HG03280 (cell line): ENCODE results near the gene GLS.
A peak's percentile ranks its signal among the peaks of the same experiment; 100 is the strongest.
"Not testable (repeated sequence)": the region's sequence is repeated elsewhere in the genome, so short reads cannot be mapped to it uniquely, and the experiment has no call there.

Experiments used
- ATAC-seq: cut with Tn5 transposase; IDR thresholded peaks from one replicate; pipeline ENCODE4 v1.9.1; 2021; ENCODE audit warnings: mild to moderate bottlenecking, moderate library complexity; ENCODE audit not compliant: unreplicated experiment

Gene GLS

GRCh38 chr2:190882856-190883582 lies 2.4 kb downstream of the GLS start:
- ATAC-seq = no peak

GRCh38 chr2:190885844-190886243 lies 5.2 kb downstream of the GLS start:
- not testable (repeated sequence) for ATAC-seq

DNA sequence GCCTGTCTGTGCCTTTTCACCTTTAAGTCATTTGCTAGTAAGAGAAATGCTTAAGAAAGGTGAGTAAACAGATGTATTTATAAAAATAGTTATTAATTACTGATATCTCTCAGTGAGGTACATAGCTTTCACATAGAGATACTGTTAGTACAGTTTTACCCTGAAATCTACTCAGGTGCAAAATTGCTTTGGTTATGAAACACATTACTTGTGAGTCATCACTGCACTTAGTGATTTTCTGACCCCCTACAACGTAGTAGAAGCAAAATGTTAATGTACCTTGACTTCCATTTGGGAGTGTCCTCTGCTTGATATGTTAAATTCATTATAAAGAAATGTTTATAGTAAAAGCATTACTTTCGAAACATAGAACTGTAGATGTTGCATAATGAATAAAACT lies 6.5 kb downstream of the GLS start:
- peak; percentile 63 for ATAC-seq

GRCh38 chr2:190888449-190888848 lies 7.8 kb downstream of the GLS start:
- ATAC-seq = no peak

GRCh38 chr2:190889175-190889943 lies 8.7 kb downstream of the GLS start:
- ATAC-seq = no peak

- no peak for ATAC-seq
Observed at GRCh38 chr2:190891372-190891771, 10.8 kb downstream of the GLS start.

GRCh38 chr2:190891889-190892288 lies 11.3 kb downstream of the GLS start:
- no peak for ATAC-seq

- ATAC-seq = no peak
Observed at GRCh38 chr2:190893157-190893556, 12.5 kb downstream of the GLS start.

- ATAC-seq = no peak
Observed at GRCh38 chr2:190896477-190896876, 15.9 kb downstream of the GLS start.

GRCh38 chr2:190903693-190904450 lies 23.3 kb downstream of the GLS start:
- ATAC-seq = no peak

GRCh38 chr2:190904640-190905261 lies 24.1 kb downstream of the GLS start:
- ATAC-seq = no peak

- ATAC-seq = no peak
Observed at GRCh38 chr2:190908532-190908931, 27.9 kb downstream of the GLS start.

DNA sequence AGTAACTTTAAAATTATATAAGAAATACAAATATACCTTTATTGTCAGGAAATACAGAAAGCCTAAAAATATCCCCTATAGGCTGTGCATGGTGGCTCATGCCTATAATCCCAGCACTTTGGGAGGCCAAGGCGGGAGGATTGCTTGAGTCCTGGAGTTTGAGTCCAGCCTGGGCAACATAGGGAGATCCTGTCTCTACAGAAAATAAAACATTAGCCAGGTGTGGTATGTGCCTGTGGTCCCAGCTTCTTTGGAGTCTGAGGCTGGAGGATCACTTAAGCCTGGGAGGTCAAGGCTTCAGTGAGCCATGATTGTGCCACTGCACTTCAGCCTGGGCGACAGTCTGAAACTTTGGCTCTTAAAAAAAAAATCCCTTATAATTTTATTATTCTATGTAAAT lies 29.1 kb downstream of the GLS start:
- ATAC-seq = no peak

DNA sequence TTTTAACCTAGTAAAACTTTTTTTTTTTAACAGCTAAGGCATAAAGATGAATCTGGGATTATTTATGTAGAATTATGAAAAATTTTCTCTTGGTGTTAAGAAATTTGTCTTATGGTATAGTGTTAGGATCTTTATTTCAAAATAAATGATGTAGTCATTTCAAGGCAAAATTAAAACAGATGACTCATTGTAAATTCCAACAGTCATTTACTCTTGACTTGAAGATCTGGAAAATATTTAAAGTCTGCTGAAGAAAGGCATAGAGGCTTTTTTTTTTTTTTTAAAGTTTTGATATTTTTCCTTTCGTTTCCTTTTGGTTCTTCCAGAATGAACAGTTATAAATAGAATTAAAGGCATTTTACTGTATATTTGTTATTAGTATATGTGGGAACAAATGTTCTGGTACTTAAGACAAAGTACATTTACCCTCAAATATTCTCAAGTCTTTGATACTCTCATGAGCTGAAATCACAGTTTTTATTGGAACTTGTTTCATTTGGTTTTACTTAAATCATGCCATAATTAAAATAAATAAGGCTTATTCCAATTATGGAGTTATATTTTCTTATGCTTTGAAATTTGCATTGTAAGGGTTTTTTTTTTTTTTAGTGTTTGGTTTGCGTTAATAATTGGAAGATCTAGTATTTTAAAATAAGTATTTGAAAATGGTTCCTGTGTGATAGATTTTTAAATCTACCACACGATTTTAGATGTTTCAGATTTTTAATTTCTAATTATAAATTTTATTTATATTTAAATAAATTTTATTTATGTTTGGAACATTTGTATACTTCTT lies 29.9 kb downstream of the GLS start:
- no peak for ATAC-seq

DNA sequence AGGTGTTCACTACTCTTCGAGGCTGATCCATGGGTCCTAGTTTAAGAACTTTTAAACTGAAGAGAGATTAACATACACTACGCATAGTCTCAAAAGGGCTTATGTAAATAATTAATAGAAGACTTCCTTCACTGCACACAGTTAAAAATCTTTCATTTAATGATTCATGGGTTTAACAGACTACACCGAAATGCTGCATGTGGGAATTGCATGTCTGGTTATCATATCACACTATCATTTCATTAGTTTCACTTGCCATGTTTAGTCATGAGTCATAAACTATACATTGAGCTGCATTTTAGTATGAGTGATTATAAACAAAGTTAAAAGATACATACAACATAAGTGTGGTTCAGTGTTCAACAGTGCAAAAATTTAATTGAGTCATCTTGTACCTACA lies 31.2 kb downstream of the GLS start:
- ATAC-seq = peak; percentile 68

DNA sequence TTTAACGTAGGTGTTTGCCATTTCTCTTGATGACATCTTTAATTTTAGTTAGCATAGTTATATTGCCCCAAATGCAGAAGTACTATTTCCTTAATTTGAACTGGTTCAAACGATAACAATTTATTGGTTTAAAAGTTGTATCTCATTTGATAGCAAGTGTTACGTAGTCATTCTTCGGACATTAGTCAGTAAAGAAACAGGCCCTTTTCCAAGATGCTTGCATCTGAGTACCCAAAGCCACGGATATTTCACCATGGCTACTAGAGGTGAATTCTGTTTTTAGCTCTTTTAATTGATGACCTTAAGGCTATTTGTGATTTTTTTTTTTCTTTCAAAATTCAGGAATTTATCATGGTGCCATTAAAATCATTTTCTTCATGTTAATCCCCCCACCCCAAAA lies 32.1 kb downstream of the GLS start:
- ATAC-seq = no peak

DNA sequence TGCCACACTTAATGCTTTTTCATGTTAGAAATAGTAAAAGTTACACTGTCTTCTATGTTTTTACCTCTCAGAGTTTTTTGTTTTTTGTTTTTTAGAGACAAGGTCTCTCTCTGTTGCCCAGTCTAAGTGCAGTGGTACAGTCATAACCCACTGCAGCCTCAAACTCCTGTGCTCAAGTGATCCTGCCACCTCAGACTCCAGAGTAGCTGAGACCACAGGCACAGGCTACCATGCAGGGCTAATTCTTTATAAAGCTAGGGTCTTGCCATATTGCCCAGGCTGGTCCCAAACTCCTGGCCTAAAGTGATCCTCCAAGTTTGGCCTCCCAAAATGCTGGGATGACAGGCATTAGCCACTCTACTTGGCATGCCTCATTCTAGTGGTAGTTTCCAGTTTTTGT lies 33.1 kb downstream of the GLS start:
- ATAC-seq = no peak

DNA sequence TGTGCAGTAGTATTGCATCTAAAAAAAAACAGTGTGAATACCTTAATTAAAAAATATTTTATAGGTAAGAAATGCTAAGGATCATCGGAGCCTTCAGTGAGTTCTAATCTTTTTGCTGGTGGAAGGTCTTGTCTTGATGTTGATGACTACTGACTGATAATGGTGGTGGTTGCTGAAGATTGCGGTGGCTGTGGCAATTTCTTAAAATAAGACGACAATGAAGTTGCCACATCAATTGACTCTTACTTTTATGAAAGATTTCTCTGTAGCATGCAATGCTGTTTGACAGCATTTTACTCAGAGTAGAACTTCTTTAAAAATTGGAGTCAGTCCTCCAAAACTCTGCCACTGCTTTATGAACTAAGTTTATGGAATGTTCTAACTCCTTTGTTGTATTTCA lies 36.2 kb downstream of the GLS start:
- ATAC-seq = no peak

- ATAC-seq = no peak
Observed at GRCh38 chr2:190920085-190920484, 39.5 kb downstream of the GLS start.

DNA sequence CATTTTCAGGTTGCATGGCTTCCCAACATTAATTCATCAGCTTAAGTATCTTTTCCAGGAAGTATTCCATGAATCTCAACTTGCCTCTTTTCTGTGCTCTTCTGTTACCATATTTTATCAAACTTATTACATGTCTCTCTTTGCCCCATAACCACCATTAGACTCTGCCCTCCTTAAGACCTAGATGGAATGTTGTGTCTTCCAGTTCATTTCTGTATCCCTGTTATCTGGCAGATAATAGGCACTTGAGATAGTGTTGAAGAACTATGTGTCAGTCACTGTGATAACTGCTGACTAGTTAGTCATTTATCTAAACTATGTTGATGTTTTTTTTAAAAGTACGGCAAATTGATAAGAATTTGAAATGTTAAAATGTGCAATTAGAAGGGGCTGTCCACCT lies 41.8 kb downstream of the GLS start:
- ATAC-seq = no peak

DNA sequence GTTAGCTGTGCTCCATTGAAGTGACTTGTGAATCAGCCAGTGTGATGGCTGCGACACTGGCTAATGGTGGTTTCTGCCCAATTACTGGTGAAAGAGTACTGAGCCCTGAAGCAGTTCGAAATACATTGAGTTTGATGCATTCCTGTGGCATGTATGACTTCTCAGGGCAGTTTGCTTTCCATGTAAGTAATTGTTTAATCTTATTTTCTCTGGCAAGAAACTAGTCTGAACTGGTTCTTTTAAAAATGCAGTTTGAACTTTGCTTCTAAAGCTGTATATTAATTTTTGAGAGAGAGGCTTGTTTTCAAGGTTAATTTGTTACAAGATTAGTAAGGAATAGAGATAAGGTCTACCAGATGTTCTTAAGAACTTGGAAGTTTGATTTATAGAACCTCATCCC lies 46.7 kb downstream of the GLS start:
- no peak for ATAC-seq
